ENCODE measurements around the gene MRPL38.

- TF ChIP-seq CTCF (conservative IDR thresholded peaks at IDR 0.05) (no peak), EZH2 (IDR thresholded peaks at IDR 0.05; ENCODE audit: low read depth) (no peak)
These were observed 10.5 kb downstream of the MRPL38 start for GRCh38 chr17:75894049-75894733.

Data from PC-9 (cell line).